HepG2 (cell line): ENCODE data around the gene PRCD. TPM values are rescaled to one million over a fixed set of nuclear protein-coding genes. Genes with fewer than 3 reads are reported as not detected.

Experiments
- E2F1 ChIP-seq: sonication (generic); formaldehyde crosslinking; IDR thresholded peaks from 2 replicates; pipeline ENCODE4 v1.5.0; 2020; ENCODE audit warnings: missing genetic modification reagents
- ELF3 ChIP-seq: IDR thresholded peaks from 2 replicates; pipeline ENCODE4 v1.6.1; 2016; ENCODE audit warnings: missing genetic modification reagents, missing compliant biosample characterization
- EP300 ChIP-seq, 3 experiments: sonication (generic) in 1 of 3; formaldehyde crosslinking in 1 of 3; IDR thresholded peaks; 2 replicates each; pipeline versions ENCODE4 v1.5.1 to v1.6.1; 2011 to 2020; ENCODE audit warnings: low read depth in 2 of 3, low read length in 2 of 3, borderline replicate concordance in 1 of 3, improper control_type of control experiment in 1 of 3, mild to moderate bottlenecking in 1 of 3, missing genetic modification reagents in 1 of 3, moderate library complexity in 1 of 3
- ESRRA ChIP-seq: sonication (generic); formaldehyde crosslinking; IDR thresholded peaks from 2 replicates; pipeline ENCODE4 v1.5.1; 2020; ENCODE audit warnings: mild to moderate bottlenecking, low read depth, missing genetic modification reagents
- FOXA3 ChIP-seq: IDR thresholded peaks from 2 replicates; pipeline ENCODE4 v1.6.1; 2016; ENCODE audit warnings: missing genetic modification reagents, missing compliant biosample characterization
- FOXC1 ChIP-seq: sonication (generic); formaldehyde crosslinking; IDR thresholded peaks from 2 replicates; pipeline ENCODE4 v1.8.0; 2022; ENCODE audit warnings: mild to moderate bottlenecking, missing genetic modification reagents, borderline replicate concordance
- FOXJ3 ChIP-seq: sonication (generic); formaldehyde crosslinking; IDR thresholded peaks from 2 replicates; pipeline ENCODE4 v1.4.0; 2020; ENCODE audit warnings: missing genetic modification reagents, mild to moderate bottlenecking, borderline replicate concordance
- GFI1 ChIP-seq: sonication (generic); formaldehyde crosslinking; IDR thresholded peaks from 2 replicates; pipeline ENCODE4 v1.5.0; 2020; ENCODE audit warnings: missing genetic modification reagents, mild to moderate bottlenecking, borderline replicate concordance
- HMGXB3 ChIP-seq: sonication (generic); formaldehyde crosslinking; IDR thresholded peaks from 2 replicates; pipeline ENCODE4 v1.4.0; 2020; ENCODE audit warnings: missing genetic modification reagents, borderline replicate concordance
- HOXA7 ChIP-seq: sonication (generic); formaldehyde crosslinking; IDR thresholded peaks from 2 replicates; pipeline ENCODE4 v1.8.1; 2022; ENCODE audit warnings: mild to moderate bottlenecking, missing genetic modification reagents, moderate library complexity
- IKZF5 ChIP-seq: IDR thresholded peaks from 2 replicates; pipeline ENCODE4 v1.6.1; 2018; ENCODE audit warnings: missing genetic modification reagents, mild to moderate bottlenecking, missing compliant biosample characterization
- NRL ChIP-seq: sonication (generic); formaldehyde crosslinking; IDR thresholded peaks from 2 replicates; pipeline ENCODE4 v1.5.0; 2020; ENCODE audit warnings: missing genetic modification reagents, mild to moderate bottlenecking, moderate library complexity, borderline replicate concordance
- PRPF4 ChIP-seq: fragments of 200-400 bp; formaldehyde crosslinking; IDR thresholded peaks from 2 replicates; pipeline ENCODE4 v1.6.1; 2016; ENCODE audit warnings: low read length, low read depth; ENCODE audit not compliant: poor library complexity, severe bottlenecking
- RAD51 ChIP-seq: fragments of 450-650 bp; IDR thresholded peaks from 2 replicates; pipeline ENCODE4 v1.6.1; 2016; ENCODE audit warnings: borderline replicate concordance
- SIX1 ChIP-seq: sonication (generic); formaldehyde crosslinking; IDR thresholded peaks from 2 replicates; pipeline ENCODE4 v1.4.0; 2020; ENCODE audit warnings: missing genetic modification reagents, borderline replicate concordance
- SMAD9 ChIP-seq: sonication (generic); formaldehyde crosslinking; IDR thresholded peaks from 2 replicates; pipeline ENCODE4 v1.5.1; 2020; ENCODE audit warnings: mild to moderate bottlenecking, missing genetic modification reagents
- ZFP36L2 ChIP-seq: sonication (generic); formaldehyde crosslinking; IDR thresholded peaks from 2 replicates; pipeline ENCODE4 v1.4.0; 2020; ENCODE audit warnings: missing genetic modification reagents
- ZFP37 ChIP-seq: sonication (generic); formaldehyde crosslinking; IDR thresholded peaks from 2 replicates; pipeline ENCODE4 v1.4.0; 2020; ENCODE audit warnings: missing genetic modification reagents, borderline replicate concordance
- ZNF253 ChIP-seq: sonication (generic); formaldehyde crosslinking; IDR thresholded peaks from 2 replicates; pipeline ENCODE4 v1.8.0; 2022; ENCODE audit warnings: mild to moderate bottlenecking, missing genetic modification reagents, borderline replicate concordance
- ZNF766 ChIP-seq: sonication (generic); formaldehyde crosslinking; IDR thresholded peaks from 2 replicates; pipeline ENCODE4 v1.5.0; 2020; ENCODE audit warnings: missing genetic modification reagents, borderline replicate concordance
- ZNF772 ChIP-seq: sonication (generic); formaldehyde crosslinking; IDR thresholded peaks from 2 replicates; pipeline ENCODE4 v1.5.0; 2020; ENCODE audit warnings: mild to moderate bottlenecking, missing genetic modification reagents
- ZNF83 ChIP-seq: sonication (generic); formaldehyde crosslinking; IDR thresholded peaks from 2 replicates; pipeline ENCODE4 v1.4.0; 2020; ENCODE audit warnings: missing genetic modification reagents, mild to moderate bottlenecking, borderline replicate concordance
- ZNF879 ChIP-seq: sonication (generic); formaldehyde crosslinking; IDR thresholded peaks from 2 replicates; pipeline ENCODE4 v1.8.1; 2023; ENCODE audit warnings: missing genetic modification reagents
- polyA plus RNA-seq, 8 experiments: library from polyadenylated mRNA; depleted of rRNA in 3 of 8; stranded (reverse) in 7 of 8; unstranded in 1 of 8; fragments of >200 nt; fragmentation: Illumina TruSeq in 4 of 8; extraction: Trizol in 4 of 8; gene quantifications; 2 replicates each; pipeline versions ENCODE4 v1.2.1 to v1.2.3, GENCODE V29; 2011 to 2016; ENCODE audit warnings: low read depth in 4 of 8, missing spikeins in 1 of 8, mixed read lengths in 1 of 8; ENCODE audit not compliant: insufficient read depth in 1 of 8
- total RNA-seq, 5 experiments: library from RNA; depleted of rRNA; stranded (reverse); fragments of >200 nt; fragmentation: Illumina TruSeq; extraction: Trizol; gene quantifications; 2 replicates each; pipeline ENCODE4 v1.2.3, GENCODE V29; 2016; ENCODE audit warnings: low read depth in 1 of 5

The PRCD gene
- total and polyA plus RNA-seq, 2 of the 13 experiments (the other 11 are each of a cell fraction or from before 2014, with no cell fraction given): 0.51 TPM; not detected in 1

- TF ChIP-seq HOXA7 (CRISPR knock-in tag) (no peak), SIX1 (peak; percentile 70; the same call in 1 of the 2 replicates), ELF3 (CRISPR knock-in tag) (no peak), FOXA3 (CRISPR knock-in tag) (no peak), GFI1 (CRISPR knock-in tag) (peak; percentile 43; the same call in 1 of the 2 replicates), FOXJ3 (peak; percentile 53; the same call in 1 of the 2 replicates), ZNF766 (CRISPR knock-in tag) (no peak), ZFP37 (CRISPR knock-in tag) (no peak), ZNF253 (no peak), FOXC1 (CRISPR knock-in tag) (peak; percentile 73; the same call in 1 of the 2 replicates), NRL (CRISPR knock-in tag) (no peak), IKZF5 (CRISPR knock-in tag) (no peak), ZNF772 (CRISPR knock-in tag) (peak; percentile 65; the same call in 1 of the 2 replicates), ZNF879 (CRISPR knock-in tag) (no peak), PRPF4 (no peak), E2F1 (CRISPR knock-in tag) (no peak), ZNF83 (CRISPR knock-in tag) (0 out of 2 replicates have a peak, but pooled peaks have one; percentile 10), RAD51 (no peak), ESRRA (CRISPR knock-in tag) (peak; percentile 82), ZFP36L2 (CRISPR knock-in tag) (no peak), EP300 (IDR thresholded peaks at IDR 0.05; ENCODE audit: low read depth in 2 of 2, low read length in 2 of 2) (0 out of 4 replicates have a peak, but pooled peaks of 1 of the 2 experiments have one; percentile 24), EP300 (CRISPR knock-in tag; IDR thresholded peaks at IDR 0.05; ENCODE audit: borderline replicate concordance) (no peak), SMAD9 (CRISPR knock-in tag) (no peak), HMGXB3 (no peak)
Observed at GRCh38 chr17:76548378-76549214, 8.8 kb downstream of the PRCD start (continued).
